GM21360 (cell line): ENCODE data around the gene CELA3B.
"Not testable (repeated sequence)": the region's sequence is repeated elsewhere in the genome, so short reads cannot be mapped to it uniquely, and the experiment has no call there.

Source experiments
- ATAC-seq: cut with Tn5 transposase; IDR thresholded peaks from one replicate; pipeline ENCODE4 v1.9.1; 2021; ENCODE audit warnings: mild to moderate bottlenecking, moderate library complexity; ENCODE audit not compliant: unreplicated experiment

The CELA3B gene

DNA sequence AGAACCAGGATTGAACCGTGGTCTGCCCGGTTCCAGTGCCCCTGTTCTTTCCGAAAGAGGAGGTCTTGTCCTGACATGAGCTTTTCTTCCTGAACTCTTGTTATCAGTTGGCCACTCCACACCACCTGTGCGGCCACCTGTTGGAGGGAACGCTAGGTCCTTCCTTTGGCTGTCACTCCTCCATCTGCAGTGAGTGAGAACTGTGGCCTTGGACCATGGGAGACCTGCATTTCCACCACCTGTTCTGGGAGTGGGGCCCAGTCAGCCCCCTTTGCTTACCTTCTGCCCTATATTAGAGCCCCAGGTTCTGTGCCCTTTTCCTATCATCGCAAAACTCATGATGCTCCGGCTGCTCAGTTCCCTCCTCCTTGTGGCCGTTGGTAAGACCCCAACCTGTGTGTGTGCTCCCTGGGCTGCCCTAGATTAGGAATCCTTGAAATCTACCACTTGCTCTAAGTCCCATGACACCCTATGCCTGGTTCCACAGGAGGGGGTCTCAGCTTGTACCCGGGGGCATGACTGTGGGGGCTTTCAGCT, at the start of gene CELA3B:
Gene CELA3B (plus strand): TSS at position 320 of the 537 bp plus-strand sequence. CDS start 18 bp downstream, at position 338.
- not testable (repeated sequence) for ATAC-seq

GRCh38 chr1:21927533-21928237, 49.1 kb upstream of the CELA3B start:
- ATAC-seq = no peak

GRCh38 chr1:21930080-21930571, 46.7 kb upstream of the CELA3B start:
- ATAC-seq = no peak

DNA sequence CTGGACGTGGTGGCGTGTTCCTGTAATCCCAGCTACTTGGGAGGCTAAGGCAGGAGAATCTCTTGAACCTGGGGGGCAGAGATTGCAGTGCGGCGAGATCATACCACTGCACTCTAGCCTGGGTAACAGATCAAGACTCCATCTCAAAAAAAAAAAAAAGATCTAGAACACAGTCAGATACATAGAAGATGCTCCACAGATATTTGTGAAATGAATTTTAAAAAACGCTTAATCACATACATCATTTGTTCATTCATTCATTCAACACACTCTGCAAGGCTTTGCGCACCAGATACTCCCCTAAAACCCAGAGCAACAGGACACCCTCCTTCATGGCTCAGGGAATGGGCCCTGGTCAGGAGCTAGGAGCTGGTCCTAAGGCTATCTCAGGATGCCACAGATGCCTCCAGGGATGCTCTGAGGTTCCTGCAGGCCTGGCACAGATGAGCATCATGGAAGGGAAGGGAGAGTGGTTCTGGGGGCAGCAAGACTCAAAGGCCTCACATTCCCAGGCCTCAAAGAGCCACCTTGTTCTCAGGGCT, 46.1 kb upstream of the CELA3B start:
- no peak for ATAC-seq

DNA sequence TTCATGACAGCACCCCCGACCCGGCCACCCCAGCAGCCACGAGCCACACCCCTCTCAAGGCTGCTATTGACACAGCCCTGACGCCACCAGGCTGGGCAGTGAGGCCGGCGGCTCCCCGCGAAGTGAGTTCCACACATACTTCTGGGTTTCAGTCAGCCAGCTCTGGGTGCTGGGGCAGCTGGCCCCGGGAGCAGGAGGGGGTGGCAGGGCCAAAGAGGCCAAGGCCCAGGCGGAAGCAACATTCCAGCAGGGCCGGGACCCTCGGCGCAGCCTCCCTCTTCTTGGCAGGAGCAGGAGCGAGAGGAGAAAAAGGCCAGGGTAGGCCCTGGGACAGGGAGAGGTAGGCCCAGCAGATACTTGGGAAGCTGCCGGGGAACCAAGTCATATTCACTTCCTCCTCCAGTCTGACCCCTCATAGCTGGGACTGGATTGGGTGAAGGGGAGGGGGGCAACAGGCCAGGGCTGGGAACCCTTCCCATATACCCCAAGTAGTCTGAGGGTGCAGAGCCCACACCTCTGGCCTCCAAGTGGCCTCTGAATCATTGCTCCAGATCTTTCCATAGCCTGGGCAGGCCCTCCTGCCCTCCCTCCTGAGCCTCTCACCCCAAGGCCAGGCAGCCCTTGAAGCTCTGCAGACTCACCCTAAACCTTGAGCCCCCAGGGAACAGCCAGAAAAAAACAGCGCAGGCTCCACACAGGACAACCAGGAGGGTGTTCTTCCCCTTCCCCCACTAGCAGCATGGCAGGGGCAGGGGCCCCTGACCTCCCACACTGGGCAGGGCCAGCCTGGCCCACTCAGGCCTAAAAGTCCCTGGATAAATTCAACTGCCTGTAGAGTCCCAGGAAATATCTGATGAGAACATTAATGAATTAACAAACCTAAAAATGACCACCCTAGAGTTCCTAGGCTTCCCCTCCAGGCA, 45.4 kb upstream of the CELA3B start:
- ATAC-seq = no peak

GRCh38 chr1:21932127-21932526, 44.7 kb upstream of the CELA3B start:
- no peak for ATAC-seq

DNA sequence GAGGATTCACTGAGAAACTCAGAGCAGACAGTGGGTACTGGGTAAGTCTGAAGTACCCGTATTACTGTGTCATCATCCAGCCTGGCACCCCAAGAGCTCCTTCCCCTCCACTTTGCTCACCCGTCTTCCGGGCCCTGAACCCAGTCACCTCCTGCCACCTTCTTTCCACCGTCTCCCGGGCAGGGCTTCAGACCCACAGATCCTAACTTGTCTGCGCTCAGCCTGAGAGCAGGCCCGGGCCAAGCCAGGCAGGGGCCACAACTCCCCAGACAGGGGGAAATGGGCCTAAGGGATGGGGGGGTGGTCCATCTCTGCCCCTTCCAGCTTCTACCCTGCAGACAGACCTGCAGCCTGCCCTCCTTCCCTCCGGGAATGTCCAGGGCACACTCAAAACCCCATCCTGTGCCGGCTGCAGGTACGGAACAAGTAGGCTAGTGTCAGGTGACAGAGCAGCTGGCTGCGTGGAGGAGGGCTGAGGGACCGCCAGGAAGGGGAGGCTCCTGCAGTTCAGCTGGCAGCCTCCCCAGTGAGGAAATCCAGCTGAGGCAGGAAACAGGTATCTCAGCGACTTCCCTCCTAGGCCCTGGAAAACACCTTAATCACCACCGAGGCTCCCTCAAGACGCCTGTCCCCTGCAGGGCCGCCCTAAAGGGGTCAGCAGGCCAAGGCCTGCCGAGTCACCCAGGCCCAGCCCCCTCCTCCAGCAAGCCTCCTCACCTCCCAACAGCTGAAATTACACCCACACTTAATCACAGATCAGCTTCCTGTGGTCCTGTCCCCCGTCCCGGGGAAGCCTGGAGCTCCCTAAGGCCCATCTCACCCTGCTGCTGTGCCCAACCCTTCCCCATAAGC, 43.2 kb upstream of the CELA3B start:
- ATAC-seq = no peak

DNA sequence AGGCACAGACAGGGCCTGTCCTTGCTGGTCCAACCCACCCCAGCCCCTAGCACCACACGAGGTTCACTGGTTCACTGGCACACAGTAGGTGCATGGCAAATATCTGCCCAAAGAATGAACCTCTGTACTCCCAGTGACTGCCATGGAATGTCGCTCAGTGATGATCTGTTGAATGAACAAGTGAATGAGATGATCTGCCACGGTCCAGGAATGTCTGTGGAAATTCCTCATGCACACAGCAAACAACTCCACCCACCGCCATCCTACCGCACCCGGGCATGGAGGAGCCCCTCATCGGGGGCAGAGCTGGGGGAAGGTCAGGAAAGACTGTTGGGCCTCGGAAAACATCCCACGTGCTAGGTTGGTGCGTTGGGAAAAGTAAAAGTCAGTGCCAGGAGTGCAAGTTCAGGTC, 41.4 kb upstream of the CELA3B start:
- ATAC-seq = no peak

DNA sequence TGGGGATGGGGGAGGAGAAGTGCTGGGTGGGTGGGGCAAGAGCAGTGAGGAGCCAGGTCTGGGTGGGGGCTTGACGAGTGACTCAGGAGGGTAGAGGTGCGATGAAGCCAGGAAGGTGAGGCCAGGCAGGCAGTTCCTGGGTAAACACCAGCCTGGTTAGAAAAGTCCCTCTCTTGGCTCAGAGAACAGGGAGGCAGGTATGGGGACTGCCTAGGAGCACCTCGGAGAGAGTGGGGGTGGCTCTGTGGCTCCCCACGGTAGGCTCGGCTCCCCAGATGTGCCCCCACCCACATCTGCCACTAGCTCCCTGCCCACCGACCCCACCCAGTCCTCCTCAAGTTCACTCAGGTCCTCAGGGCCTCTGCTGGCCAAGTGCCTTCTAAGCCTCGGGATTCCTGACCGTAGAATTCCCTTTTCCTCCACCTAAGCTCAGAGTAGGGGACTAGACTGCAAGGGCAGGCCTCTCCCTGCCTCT, 40.9 kb upstream of the CELA3B start:
- ATAC-seq = no peak

GRCh38 chr1:21936366-21937031, 40.3 kb upstream of the CELA3B start:
- peak; percentile 24 for ATAC-seq

- ATAC-seq = no peak
Observed at GRCh38 chr1:21937034-21937371, 39.8 kb upstream of the CELA3B start, which contains the start of gene HSPG2. HSPG2 (minus strand) TSS chr1:21937310; CDS start chr1:21937217, 93 bp downstream.

GRCh38 chr1:21937372-21938121, 39.3 kb upstream of the CELA3B start:
- peak; percentile 59 for ATAC-seq

- no peak for ATAC-seq
Observed at GRCh38 chr1:21938732-21939538, 37.9 kb upstream of the CELA3B start.

- ATAC-seq = no peak
Observed at GRCh38 chr1:21939650-21940374, 37.0 kb upstream of the CELA3B start.

DNA sequence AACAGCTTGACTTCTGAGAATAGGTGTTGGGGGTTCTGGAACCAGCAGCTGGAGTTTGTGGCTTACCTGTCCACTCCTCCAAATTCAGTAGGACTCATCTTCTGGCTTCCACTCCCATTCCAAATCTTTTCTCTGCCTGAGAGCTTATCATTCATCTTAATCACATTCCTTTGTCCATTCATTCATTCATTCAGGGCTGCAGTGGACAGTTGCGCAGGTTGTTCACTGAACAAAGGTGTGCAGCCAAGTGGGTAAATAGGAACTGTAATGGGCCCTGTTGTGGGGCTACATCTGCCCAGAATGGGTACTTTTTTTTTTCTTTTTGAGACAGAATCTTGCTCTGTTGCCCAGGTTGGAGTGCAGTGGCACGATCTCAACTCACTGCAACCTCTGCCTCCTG, 36.3 kb upstream of the CELA3B start:
- ATAC-seq = no peak

- no peak for ATAC-seq
Observed at GRCh38 chr1:21941370-21941769, 35.5 kb upstream of the CELA3B start.

DNA sequence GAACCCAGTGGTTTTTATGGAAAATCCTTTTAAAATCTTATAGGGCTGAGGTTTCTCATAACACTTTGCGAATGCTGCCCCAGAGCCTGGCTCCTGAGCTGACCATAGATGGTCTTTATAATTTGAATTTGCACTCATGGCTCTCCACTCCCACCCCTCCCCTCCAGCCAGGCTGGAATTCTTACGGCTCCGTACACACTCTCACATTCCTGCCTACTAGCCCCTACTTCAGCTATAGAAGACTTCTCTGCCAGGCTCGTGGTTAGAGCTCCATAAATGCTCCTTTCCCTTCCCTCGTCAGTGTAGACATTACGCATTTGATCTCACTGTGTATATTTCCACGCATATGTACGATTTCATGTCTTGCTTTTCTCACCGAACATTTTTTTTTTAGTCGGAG, 34.4 kb upstream of the CELA3B start:
- ATAC-seq = no peak
